H1 (cell line): ENCODE results near the gene IL36G.

Source experiments
- CTCF ChIP-seq, 3 experiments: IDR thresholded peaks; 1 replicate in 2 of 3; 2 replicates in 1 of 3; pipeline versions ENCODE4 v1.5.1 to v1.6.1; 2011; ENCODE audit warnings: low read length in 3 of 3, mild to moderate bottlenecking in 3 of 3, inconsistent platforms in 2 of 3, low read depth in 1 of 3, moderate library complexity in 1 of 3; ENCODE audit not compliant: insufficient read depth in 1 of 3; ENCODE audit errors: control extremely low read depth in 1 of 3
- EZH2 ChIP-seq: fragments of 200-600 bp; sonication (generic); IDR thresholded peaks from 2 replicates; pipeline ENCODE4 v1.7.1; 2012; ENCODE audit warnings: low read depth, mild to moderate bottlenecking, moderate library complexity, low read length, inconsistent platforms; ENCODE audit not compliant: severe bottlenecking
- MAFK ChIP-seq: IDR thresholded peaks from 2 replicates; pipeline ENCODE4 v1.6.1; 2012; ENCODE audit warnings: low read depth, mild to moderate bottlenecking, improper control_type of control experiment, low read length
- PHF8 ChIP-seq: fragments of 200-600 bp; sonication (generic); conservative IDR thresholded peaks from 2 replicates; pipeline ENCODE4 v1.7.1; 2012; ENCODE audit warnings: low read depth, mild to moderate bottlenecking, inconsistent platforms, low read length, moderate library complexity
- POU5F1 ChIP-seq: IDR thresholded peaks from 2 replicates; pipeline ENCODE4 v1.6.1; 2011; ENCODE audit warnings: low read depth, mild to moderate bottlenecking, low read length, moderate library complexity
- RXRA ChIP-seq: IDR thresholded peaks from 2 replicates; pipeline ENCODE4 v1.6.1; 2011; ENCODE audit warnings: low read depth, mild to moderate bottlenecking, low read length, moderate library complexity; ENCODE audit not compliant: insufficient read depth
- SRF ChIP-seq: IDR thresholded peaks from 2 replicates; pipeline ENCODE4 v1.6.1; 2011; ENCODE audit warnings: mild to moderate bottlenecking, low read depth, low read length, moderate library complexity

DNA sequence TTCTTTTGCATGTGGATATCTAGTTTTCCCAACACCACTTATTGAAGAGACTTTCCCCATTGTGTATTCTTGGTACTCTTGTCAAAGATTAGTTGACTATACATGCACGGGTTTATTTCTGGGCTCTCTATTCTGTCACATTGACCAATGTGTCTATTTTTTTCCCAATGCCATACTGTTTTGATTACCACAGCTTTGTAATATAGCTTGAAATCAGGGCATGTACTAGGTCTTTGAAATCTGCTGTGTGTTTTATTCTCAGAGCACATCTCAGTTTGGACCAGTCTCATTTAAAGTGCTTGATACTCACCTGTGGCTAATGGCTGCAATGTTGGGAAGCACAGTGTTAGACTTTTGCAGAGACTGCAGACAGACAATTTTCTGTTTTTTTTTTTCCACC is 32.8 kb upstream of the IL36G start:
- no peak for TF ChIP-seq CTCF (IDR thresholded peaks at IDR 0.05; ENCODE audit: control extremely low read depth in 1 of 3, insufficient read depth in 1 of 3, low read depth in 1 of 3, low read length in 3 of 3)
- no peak for TF ChIP-seq SRF
- TF ChIP-seq MAFK: no peak
- no peak for TF ChIP-seq POU5F1
- no peak for TF ChIP-seq PHF8
- no peak for TF ChIP-seq EZH2
- no peak for TF ChIP-seq RXRA
